GM12875 (cell line): Measurements from ENCODE around the gene NFKBIA.

Experiments used
- H3K4me3 ChIP-seq: one replicate; pipeline ENCODE4 v1.5.1; 2011; ENCODE audit warnings: low read depth, low read length, control low read depth
- TF ChIP-seq, protein P1 (sequence below): IDR thresholded peaks from 2 replicates; pipeline ENCODE4 v1.5.1; 2011; ENCODE audit warnings: low read depth, mild to moderate bottlenecking, control low read depth, inconsistent platforms, low read length, moderate library complexity, borderline replicate concordance; ENCODE audit not compliant: insufficient read depth

The NFKBIA gene

GRCh38 chr14:35388656-35389314, 15.8 kb downstream of the NFKBIA start:
- TF ChIP-seq, protein P1, sequence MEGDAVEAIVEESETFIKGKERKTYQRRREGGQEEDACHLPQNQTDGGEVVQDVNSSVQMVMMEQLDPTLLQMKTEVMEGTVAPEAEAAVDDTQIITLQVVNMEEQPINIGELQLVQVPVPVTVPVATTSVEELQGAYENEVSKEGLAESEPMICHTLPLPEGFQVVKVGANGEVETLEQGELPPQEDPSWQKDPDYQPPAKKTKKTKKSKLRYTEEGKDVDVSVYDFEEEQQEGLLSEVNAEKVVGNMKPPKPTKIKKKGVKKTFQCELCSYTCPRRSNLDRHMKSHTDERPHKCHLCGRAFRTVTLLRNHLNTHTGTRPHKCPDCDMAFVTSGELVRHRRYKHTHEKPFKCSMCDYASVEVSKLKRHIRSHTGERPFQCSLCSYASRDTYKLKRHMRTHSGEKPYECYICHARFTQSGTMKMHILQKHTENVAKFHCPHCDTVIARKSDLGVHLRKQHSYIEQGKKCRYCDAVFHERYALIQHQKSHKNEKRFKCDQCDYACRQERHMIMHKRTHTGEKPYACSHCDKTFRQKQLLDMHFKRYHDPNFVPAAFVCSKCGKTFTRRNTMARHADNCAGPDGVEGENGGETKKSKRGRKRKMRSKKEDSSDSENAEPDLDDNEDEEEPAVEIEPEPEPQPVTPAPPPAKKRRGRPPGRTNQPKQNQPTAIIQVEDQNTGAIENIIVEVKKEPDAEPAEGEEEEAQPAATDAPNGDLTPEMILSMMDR: no peak
- H3K4me3 ChIP-seq: no peak overlapping the region

- TF ChIP-seq, protein P1: no peak
- H3K4me3 ChIP-seq: no peak overlapping the region
Measured at GRCh38 chr14:35387713-35388579, 16.6 kb downstream of the NFKBIA start.

DNA sequence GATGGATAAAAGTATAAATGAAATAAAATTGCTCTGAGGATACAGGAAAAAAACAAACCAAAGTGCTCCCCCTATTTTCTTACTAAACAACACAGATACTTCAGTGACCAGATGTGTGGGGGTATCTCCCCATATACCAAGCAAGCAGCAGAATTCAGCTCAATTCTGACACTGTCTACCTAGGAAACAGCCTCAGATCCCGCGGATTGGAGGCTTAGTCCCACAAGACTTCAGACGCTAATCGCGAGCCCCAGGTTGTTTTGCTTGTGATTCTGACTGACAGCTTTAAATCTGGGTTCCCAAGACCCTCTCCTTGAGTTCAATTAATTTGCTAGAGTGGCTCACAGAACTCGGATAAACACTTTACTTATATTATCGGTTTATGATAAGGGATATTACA, 17.3 kb downstream of the NFKBIA start:
- no peak overlapping the region for H3K4me3 ChIP-seq
- TF ChIP-seq, protein P1: no peak

DNA sequence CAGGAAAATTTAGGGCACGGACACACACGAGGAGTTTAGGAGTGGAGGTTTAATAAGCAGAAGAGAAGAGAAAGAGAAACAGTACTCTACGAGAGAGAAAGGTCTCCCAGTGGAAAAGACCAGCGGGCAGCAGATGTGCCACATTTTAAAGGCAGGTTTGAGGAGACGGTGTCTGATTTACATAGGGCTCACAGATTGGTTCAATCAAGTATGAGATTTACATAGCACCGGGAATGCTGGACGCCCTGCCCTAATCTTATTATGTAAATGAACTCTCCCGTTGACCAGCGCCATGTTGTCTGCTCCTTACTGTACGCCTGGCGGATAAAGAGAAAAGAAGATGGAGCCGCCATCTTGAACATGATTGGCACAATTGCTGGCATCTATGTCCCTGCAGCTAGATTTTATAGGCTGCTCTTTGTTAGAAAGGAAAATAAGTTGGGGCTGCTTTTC, 17.9 kb downstream of the NFKBIA start:
- TF ChIP-seq, protein P1: no peak
- no peak overlapping the region for H3K4me3 ChIP-seq

DNA sequence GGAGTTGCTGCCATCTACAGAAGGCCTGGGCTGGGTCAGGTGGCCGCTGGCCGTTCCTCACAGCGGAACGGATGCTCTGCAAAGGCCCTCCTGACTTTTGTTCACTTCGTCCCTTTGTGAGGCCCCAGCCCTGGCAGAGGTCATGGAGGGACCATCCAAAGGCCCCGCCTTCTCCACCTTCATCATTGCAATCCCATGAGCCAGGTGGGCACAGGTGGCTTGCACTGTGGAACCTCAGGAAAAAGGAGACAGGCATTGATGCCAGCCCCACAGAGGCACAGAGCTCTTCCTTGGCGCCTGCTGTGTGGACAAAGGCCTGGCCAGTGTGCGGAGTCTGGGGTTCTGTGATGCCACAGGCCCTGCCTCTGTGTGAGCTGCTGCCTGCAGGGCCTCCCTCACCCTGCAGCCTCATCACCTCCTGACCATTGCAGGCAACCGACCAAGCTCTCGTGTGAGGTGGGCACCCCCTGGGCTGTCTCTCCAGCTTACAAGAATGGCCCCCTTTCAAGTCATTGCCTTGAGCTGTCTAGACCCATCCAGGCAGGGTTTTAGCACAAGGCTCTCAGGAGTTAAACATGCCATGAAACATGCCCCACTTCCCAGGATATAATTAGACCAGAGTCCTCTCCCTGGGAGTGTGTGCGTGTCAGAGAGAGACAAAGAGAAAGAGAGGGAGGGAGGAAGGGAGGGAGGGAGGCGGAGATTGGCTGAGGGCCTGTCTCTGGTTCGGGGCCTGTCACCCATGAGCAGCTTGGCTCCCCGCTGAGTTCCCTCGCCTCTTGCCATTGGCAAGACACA, 19.3 kb downstream of the NFKBIA start:
- TF ChIP-seq, protein P1: no peak
- no peak overlapping the region for H3K4me3 ChIP-seq

DNA sequence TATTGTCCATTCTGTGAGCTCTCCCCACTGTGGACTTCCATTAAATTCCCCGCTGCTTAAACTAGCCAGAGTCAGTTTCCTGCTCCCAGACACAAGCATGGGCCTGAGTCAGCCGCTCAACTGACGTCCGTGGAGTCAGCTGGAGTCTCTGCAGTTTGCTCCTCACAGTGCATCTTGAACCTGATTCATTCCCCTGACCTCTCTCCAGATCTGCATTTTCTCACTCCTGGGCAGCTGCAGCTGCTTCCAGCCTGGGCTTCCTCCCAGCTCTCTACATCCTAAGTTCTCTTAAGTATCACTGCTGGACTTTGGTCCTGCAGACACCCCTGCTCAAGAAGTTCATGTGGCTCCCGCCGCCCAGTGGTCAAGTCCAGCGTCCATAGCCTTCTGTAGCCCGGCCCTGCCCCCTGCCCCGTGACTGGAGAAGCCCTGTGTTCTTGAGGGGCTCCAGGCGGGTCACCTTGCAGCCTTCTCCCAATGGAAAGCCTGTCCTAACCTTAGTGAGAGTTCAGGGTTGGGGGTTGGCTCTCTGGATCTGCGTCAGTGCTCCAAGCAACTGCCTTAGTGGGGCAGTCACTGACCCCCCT, 20.0 kb downstream of the NFKBIA start:
- H3K4me3 ChIP-seq: no peak overlapping the region
- TF ChIP-seq, protein P1: no peak
